Measurements from ENCODE around the gene PRDM16. TPM values are rescaled to one million over a fixed set of nuclear protein-coding genes. Genes with fewer than 3 reads are reported as not detected.

PRDM16 gene
- total and polyA plus RNA-seq, 2 of the 8 experiments (the other 6 are each of a cell fraction or from before 2014, with no cell fraction given): 0.39 to 0.43 TPM

DNA sequence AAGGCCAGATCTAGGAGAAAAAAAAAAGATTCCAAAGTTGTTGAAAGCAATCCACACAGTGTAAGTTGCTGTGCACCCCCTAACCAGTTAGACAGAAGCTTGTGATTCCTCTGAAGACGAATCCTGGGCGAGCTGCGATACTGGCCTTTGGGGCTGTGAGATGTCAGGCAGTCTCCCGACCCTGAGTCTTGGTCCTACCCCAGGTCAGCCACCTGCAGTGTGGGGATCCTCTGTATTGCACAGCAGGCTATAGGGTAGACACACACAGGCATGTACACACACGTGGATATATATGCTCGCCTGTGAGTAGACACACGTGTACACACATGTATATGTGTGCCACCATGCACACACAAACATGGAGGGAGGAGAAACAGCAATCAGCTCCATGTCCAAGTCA lies 34.8 kb upstream of the PRDM16 start:
- H3K79me2 ChIP-seq (ENCODE audit: control insufficient read depth in 1 of 2, insufficient read depth in 2 of 2, low read length in 2 of 2): no peaks in the 10 kb centered on the region
- H2BK5ac ChIP-seq (ENCODE audit: low read depth, low read length): no peak overlapping the region
- ChIA-PET CTCF (ENCODE audit: partially characterized antibody) (no interaction called here), POLR2A (ENCODE audit: partially characterized antibody) (no interaction called here)
- no peaks in the 10 kb centered on the region for H4K20me1 ChIP-seq (replicated peaks in 1 of 2; ENCODE audit: control insufficient read depth in 1 of 2, insufficient read depth in 2 of 2, low read length in 2 of 2)
- no peak overlapping the region for H3K4me2 ChIP-seq (ENCODE audit: insufficient read depth in 1 of 2, low read depth in 2 of 2, low read length in 2 of 2)
- H2BK15ac ChIP-seq (ENCODE audit: low read length): no peak overlapping the region
- H3K27ac ChIP-seq (ENCODE audit: low read depth, low read length): no peak overlapping the region
- H3K4me1 ChIP-seq (replicated peaks in 1 of 4; ENCODE audit: control insufficient read depth in 3 of 4, insufficient read depth in 4 of 4, low read length in 3 of 4): peaks cover 0 to 4% (median 0%) of the 10 kb centered on the region in 4 experiments; a peak in 1 of 7 replicates
- no peak overlapping the region for H2AK5ac ChIP-seq (ENCODE audit: low read depth, low read length)
- H4K8ac ChIP-seq (ENCODE audit: extremely low read depth, insufficient read depth, low read length): no peak overlapping the region
- no peak overlapping the region for H4K5ac ChIP-seq (ENCODE audit: insufficient read length, low read depth, low read length)
- H3K4me3 ChIP-seq (ENCODE audit: extremely low read depth in 1 of 4, insufficient read depth in 2 of 4, low read depth in 3 of 4, low read length in 4 of 4): no peak overlapping the region
- H3K23ac ChIP-seq (ENCODE audit: insufficient read length): no peak overlapping the region
- DNase-seq (ENCODE audit: low read depth in 1 of 2, low spot score in 2 of 2) (no peak), FAIRE-seq (no peak)
- H3K4ac ChIP-seq (replicated peaks; ENCODE audit: insufficient read length, low read depth, low read length): no peak overlapping the region
- no peak overlapping the region for H3K14ac ChIP-seq (ENCODE audit: insufficient read length)
- H3K9ac ChIP-seq (replicated peaks in 1 of 4; ENCODE audit: extremely low read depth in 1 of 4, low read depth in 3 of 4, low read length in 3 of 4): no peak overlapping the region
- no peak overlapping the region for H3K56ac ChIP-seq (replicated peaks; ENCODE audit: insufficient read length, low read depth, low read length)
- no peak overlapping the region for H3K18ac ChIP-seq (ENCODE audit: extremely low read depth, low read length)
- H2BK120ac ChIP-seq (replicated peaks; ENCODE audit: low read depth, low read length): no peak overlapping the region
- peaks cover 74 to 100% of the 10 kb centered on the region in 2 experiments for H3K9me3 ChIP-seq (ENCODE audit: insufficient read depth in 2 of 2, low read depth in 1 of 2, low read length in 1 of 2)
- H3K36me3 ChIP-seq (ENCODE audit: control insufficient read depth in 2 of 4, insufficient read depth in 4 of 4, low read length in 3 of 4): no peaks in the 10 kb centered on the region; a peak in 1 of 8 replicates
- H3K23me2 ChIP-seq (ENCODE audit: low read depth, low read length): no peaks in the 10 kb centered on the region
- H3K27me3 ChIP-seq (replicated peaks in 1 of 4; ENCODE audit: control insufficient read depth in 3 of 4, extremely low read depth in 1 of 4, insufficient read depth in 3 of 4, low read length in 3 of 4): no peaks in the 10 kb centered on the region
- no peaks in the 10 kb centered on the region for H3K79me1 ChIP-seq (ENCODE audit: low read depth, low read length)
- H2BK12ac ChIP-seq (ENCODE audit: low read depth, low read length): no peak overlapping the region
- H4K91ac ChIP-seq (replicated peaks; ENCODE audit: insufficient read length, low read length): no peak overlapping the region
- no peak overlapping the region for H2AFZ ChIP-seq (ENCODE audit: low read length)
- no peak overlapping the region for H2BK20ac ChIP-seq (ENCODE audit: low read length)
- 84% methylated on average over 7 of the region's 7 CpGs; no CpG with 5 or more reads in 1 of the 2 experiments for WGBS, 2 experiments (ENCODE audit: extremely low coverage in 1 of 2, insufficient coverage in 1 of 2, insufficient read length in 1 of 2, insufficient replicate concordance in 2 of 2, low coverage in 1 of 2, low lambda C conversion rate in 2 of 2, missing lambda C conversion rate in 1 of 2)
- TF ChIP-seq TEAD4 (IDR thresholded peaks at IDR 0.05; ENCODE audit: low read depth, low read length): no peak
- TF ChIP-seq SP2 (IDR thresholded peaks at IDR 0.05; ENCODE audit: low read length): no peak
- TF ChIP-seq BCL11A (IDR thresholded peaks at IDR 0.05; ENCODE audit: low read depth in 2 of 2, low read length in 2 of 2): no peak
- no peak for TF ChIP-seq FOSL1 (IDR thresholded peaks at IDR 0.05; ENCODE audit: insufficient read depth, low read depth, low read length)
- no peak for TF ChIP-seq EZH2 (IDR thresholded peaks at IDR 0.05; ENCODE audit: low read depth, low read length, severe bottlenecking)
- TF ChIP-seq TAF1 (IDR thresholded peaks at IDR 0.05; ENCODE audit: low read depth, low read length): no peak
- TF ChIP-seq, protein P1, sequence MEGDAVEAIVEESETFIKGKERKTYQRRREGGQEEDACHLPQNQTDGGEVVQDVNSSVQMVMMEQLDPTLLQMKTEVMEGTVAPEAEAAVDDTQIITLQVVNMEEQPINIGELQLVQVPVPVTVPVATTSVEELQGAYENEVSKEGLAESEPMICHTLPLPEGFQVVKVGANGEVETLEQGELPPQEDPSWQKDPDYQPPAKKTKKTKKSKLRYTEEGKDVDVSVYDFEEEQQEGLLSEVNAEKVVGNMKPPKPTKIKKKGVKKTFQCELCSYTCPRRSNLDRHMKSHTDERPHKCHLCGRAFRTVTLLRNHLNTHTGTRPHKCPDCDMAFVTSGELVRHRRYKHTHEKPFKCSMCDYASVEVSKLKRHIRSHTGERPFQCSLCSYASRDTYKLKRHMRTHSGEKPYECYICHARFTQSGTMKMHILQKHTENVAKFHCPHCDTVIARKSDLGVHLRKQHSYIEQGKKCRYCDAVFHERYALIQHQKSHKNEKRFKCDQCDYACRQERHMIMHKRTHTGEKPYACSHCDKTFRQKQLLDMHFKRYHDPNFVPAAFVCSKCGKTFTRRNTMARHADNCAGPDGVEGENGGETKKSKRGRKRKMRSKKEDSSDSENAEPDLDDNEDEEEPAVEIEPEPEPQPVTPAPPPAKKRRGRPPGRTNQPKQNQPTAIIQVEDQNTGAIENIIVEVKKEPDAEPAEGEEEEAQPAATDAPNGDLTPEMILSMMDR (IDR thresholded peaks at IDR 0.05; ENCODE audit: control extremely low read depth in 1 of 3, insufficient read depth in 1 of 3, low read depth in 1 of 3, low read length in 3 of 3): no peak
- TF ChIP-seq SIX5 (IDR thresholded peaks at IDR 0.05; ENCODE audit: low read depth, low read length): no peak
- no peak for TF ChIP-seq POU5F1 (IDR thresholded peaks at IDR 0.05; ENCODE audit: low read depth, low read length)
- no peak for TF ChIP-seq JUND (IDR thresholded peaks at IDR 0.05; ENCODE audit: low read length)
- TF ChIP-seq, protein P2, sequence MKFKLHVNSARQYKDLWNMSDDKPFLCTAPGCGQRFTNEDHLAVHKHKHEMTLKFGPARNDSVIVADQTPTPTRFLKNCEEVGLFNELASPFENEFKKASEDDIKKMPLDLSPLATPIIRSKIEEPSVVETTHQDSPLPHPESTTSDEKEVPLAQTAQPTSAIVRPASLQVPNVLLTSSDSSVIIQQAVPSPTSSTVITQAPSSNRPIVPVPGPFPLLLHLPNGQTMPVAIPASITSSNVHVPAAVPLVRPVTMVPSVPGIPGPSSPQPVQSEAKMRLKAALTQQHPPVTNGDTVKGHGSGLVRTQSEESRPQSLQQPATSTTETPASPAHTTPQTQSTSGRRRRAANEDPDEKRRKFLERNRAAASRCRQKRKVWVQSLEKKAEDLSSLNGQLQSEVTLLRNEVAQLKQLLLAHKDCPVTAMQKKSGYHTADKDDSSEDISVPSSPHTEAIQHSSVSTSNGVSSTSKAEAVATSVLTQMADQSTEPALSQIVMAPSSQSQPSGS (IDR thresholded peaks at IDR 0.05; ENCODE audit: low read length): no peak

All from H1 (cell line).